HepG2 (cell line): ENCODE data around the gene M1AP. TPM values are rescaled to one million over a fixed set of nuclear protein-coding genes. Genes with fewer than 3 reads are reported as not detected.

Experiments
- ESRRA ChIP-seq: sonication (generic); formaldehyde crosslinking; IDR thresholded peaks from 2 replicates; pipeline ENCODE4 v1.5.1; 2020; ENCODE audit warnings: mild to moderate bottlenecking, low read depth, missing genetic modification reagents
- ETV6 ChIP-seq: sonication (generic); formaldehyde crosslinking; conservative IDR thresholded peaks from 2 replicates; pipeline ENCODE4 v1.4.0; 2020; ENCODE audit warnings: missing genetic modification reagents
- HES4 ChIP-seq: sonication (generic); formaldehyde crosslinking; IDR thresholded peaks from 2 replicates; pipeline ENCODE4 v1.9.0; 2021; ENCODE audit warnings: mild to moderate bottlenecking, missing genetic modification reagents, borderline replicate concordance
- IKZF5 ChIP-seq: IDR thresholded peaks from 2 replicates; pipeline ENCODE4 v1.6.1; 2018; ENCODE audit warnings: missing genetic modification reagents, mild to moderate bottlenecking, missing compliant biosample characterization
- NFYB ChIP-seq: sonication (generic); formaldehyde crosslinking; IDR thresholded peaks from 2 replicates; pipeline ENCODE4 v1.4.0; 2020; ENCODE audit warnings: missing genetic modification reagents
- PCBP1 ChIP-seq: fragments of 200-400 bp; formaldehyde crosslinking; IDR thresholded peaks from 2 replicates; pipeline ENCODE4 v1.6.1; 2017; ENCODE audit warnings: mild to moderate bottlenecking, low read depth, low read length, borderline replicate concordance
- RBFOX2 ChIP-seq: fragments of 200-400 bp; formaldehyde crosslinking; IDR thresholded peaks from 2 replicates; pipeline ENCODE4 v1.6.1; 2017; ENCODE audit warnings: low read depth, mild to moderate bottlenecking, low read length
- SAP130 ChIP-seq: IDR thresholded peaks from 2 replicates; pipeline ENCODE4 v1.6.1; 2016; ENCODE audit warnings: low read depth
- THAP11 ChIP-seq: IDR thresholded peaks from 2 replicates; pipeline ENCODE4 v1.6.1; 2016; ENCODE audit warnings: missing biosample characterization, missing genetic modification reagents
- UBTF ChIP-seq: sonication (generic); formaldehyde crosslinking; IDR thresholded peaks from 2 replicates; pipeline ENCODE4 v1.4.0; 2020; ENCODE audit warnings: mild to moderate bottlenecking, missing genetic modification reagents
- ZBTB14 ChIP-seq: sonication (generic); formaldehyde crosslinking; IDR thresholded peaks from 2 replicates; pipeline ENCODE4 v1.4.0; 2020; ENCODE audit warnings: missing genetic modification reagents
- ZFP1 ChIP-seq: IDR thresholded peaks from 2 replicates; pipeline ENCODE4 v1.6.1; 2016
- ZIK1 ChIP-seq: sonication (generic); formaldehyde crosslinking; IDR thresholded peaks from 2 replicates; pipeline ENCODE4 v1.5.0; 2020; ENCODE audit warnings: mild to moderate bottlenecking, low read depth, missing genetic modification reagents, borderline replicate concordance
- ZNF296 ChIP-seq: sonication (generic); formaldehyde crosslinking; conservative IDR thresholded peaks from 2 replicates; pipeline ENCODE4 v1.5.0; 2020; ENCODE audit warnings: mild to moderate bottlenecking, missing genetic modification reagents
- ZNF605 ChIP-seq: sonication (generic); formaldehyde crosslinking; IDR thresholded peaks from 2 replicates; pipeline ENCODE4 v1.8.0; 2022; ENCODE audit warnings: mild to moderate bottlenecking, missing genetic modification reagents
- ZNF709 ChIP-seq: sonication (generic); formaldehyde crosslinking; IDR thresholded peaks from 2 replicates; pipeline ENCODE4 v1.5.0; 2020; ENCODE audit warnings: mild to moderate bottlenecking, missing genetic modification reagents
- ZSCAN21 ChIP-seq: sonication (generic); formaldehyde crosslinking; IDR thresholded peaks from 2 replicates; pipeline ENCODE4 v1.8.0; 2022; ENCODE audit warnings: mild to moderate bottlenecking, missing genetic modification reagents, moderate library complexity, borderline replicate concordance
- polyA plus RNA-seq, 8 experiments: library from polyadenylated mRNA; depleted of rRNA in 3 of 8; stranded (reverse) in 7 of 8; unstranded in 1 of 8; fragments of >200 nt; fragmentation: Illumina TruSeq in 4 of 8; extraction: Trizol in 4 of 8; gene quantifications; 2 replicates each; pipeline versions ENCODE4 v1.2.1 to v1.2.3, GENCODE V29; 2011 to 2016; ENCODE audit warnings: low read depth in 4 of 8, missing spikeins in 1 of 8, mixed read lengths in 1 of 8; ENCODE audit not compliant: insufficient read depth in 1 of 8
- total RNA-seq, 5 experiments: library from RNA; depleted of rRNA; stranded (reverse); fragments of >200 nt; fragmentation: Illumina TruSeq; extraction: Trizol; gene quantifications; 2 replicates each; pipeline ENCODE4 v1.2.3, GENCODE V29; 2016; ENCODE audit warnings: low read depth in 1 of 5
- TF ChIP-seq, protein P1 (sequence below): sonication (generic); formaldehyde crosslinking; IDR thresholded peaks from 2 replicates; pipeline ENCODE4 v1.4.0; 2020; ENCODE audit warnings: missing genetic modification reagents
- TF ChIP-seq, protein P2 (sequence below): sonication (generic); formaldehyde crosslinking; IDR thresholded peaks from 2 replicates; pipeline ENCODE4 v1.5.0; 2020; ENCODE audit warnings: mild to moderate bottlenecking, missing genetic modification reagents

M1AP gene
- total and polyA plus RNA-seq, 2 of the 13 experiments (the other 11 are each of a cell fraction or from before 2014, with no cell fraction given): not detected

GRCh38 chr2:74548900-74549826 lies 99.0 kb downstream of the M1AP start (continued):
- TF ChIP-seq IKZF5 (CRISPR knock-in tag) (no peak), NFYB (CRISPR knock-in tag) (0 out of 2 replicates have a peak, but pooled peaks have one; percentile 10), ZBTB14 (CRISPR knock-in tag) (peak; percentile 81), RBFOX2 (peak; percentile 71), THAP11 (peak; percentile 33; the same call in 1 of the 2 replicates), ZNF709 (CRISPR knock-in tag) (no peak), ZNF296 (CRISPR knock-in tag) (0 out of 2 replicates have a peak, but pooled peaks have one; percentile 30), HES4 (CRISPR knock-in tag) (no peak), ZFP1 (CRISPR knock-in tag) (no peak), ETV6 (CRISPR knock-in tag) (0 out of 2 replicates have a peak, but pooled peaks have one; percentile 20), UBTF (CRISPR knock-in tag) (peak; percentile 70; the same call in 1 of the 2 replicates), ESRRA (0 out of 2 replicates have a peak, but pooled peaks have one; percentile 18), ZNF605 (0 out of 2 replicates have a peak, but pooled peaks have one; percentile 31), ZIK1 (CRISPR knock-in tag) (peak; percentile 74; the same call in 1 of the 2 replicates), PCBP1 (0 out of 2 replicates have a peak, but pooled peaks have one; percentile 36), ZSCAN21 (CRISPR knock-in tag) (peak; percentile 61; the same call in 1 of the 2 replicates), SAP130 (CRISPR knock-in tag) (peak; percentile 68; the same call in 1 of the 2 replicates)
- TF ChIP-seq, protein P1, sequence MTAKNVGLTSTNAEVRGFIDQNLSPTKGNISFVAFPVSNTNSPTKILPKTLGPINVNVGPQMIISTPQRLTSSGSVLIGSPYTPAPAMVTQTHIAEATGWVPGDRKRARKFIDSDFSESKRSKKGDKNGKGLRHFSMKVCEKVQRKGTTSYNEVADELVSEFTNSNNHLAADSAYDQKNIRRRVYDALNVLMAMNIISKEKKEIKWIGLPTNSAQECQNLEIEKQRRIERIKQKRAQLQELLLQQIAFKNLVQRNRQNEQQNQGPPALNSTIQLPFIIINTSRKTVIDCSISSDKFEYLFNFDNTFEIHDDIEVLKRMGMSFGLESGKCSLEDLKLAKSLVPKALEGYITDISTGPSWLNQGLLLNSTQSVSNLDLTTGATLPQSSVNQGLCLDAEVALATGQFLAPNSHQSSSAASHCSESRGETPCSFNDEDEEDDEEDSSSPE (CRISPR knock-in tag): peak; percentile 70
- TF ChIP-seq, protein P2, sequence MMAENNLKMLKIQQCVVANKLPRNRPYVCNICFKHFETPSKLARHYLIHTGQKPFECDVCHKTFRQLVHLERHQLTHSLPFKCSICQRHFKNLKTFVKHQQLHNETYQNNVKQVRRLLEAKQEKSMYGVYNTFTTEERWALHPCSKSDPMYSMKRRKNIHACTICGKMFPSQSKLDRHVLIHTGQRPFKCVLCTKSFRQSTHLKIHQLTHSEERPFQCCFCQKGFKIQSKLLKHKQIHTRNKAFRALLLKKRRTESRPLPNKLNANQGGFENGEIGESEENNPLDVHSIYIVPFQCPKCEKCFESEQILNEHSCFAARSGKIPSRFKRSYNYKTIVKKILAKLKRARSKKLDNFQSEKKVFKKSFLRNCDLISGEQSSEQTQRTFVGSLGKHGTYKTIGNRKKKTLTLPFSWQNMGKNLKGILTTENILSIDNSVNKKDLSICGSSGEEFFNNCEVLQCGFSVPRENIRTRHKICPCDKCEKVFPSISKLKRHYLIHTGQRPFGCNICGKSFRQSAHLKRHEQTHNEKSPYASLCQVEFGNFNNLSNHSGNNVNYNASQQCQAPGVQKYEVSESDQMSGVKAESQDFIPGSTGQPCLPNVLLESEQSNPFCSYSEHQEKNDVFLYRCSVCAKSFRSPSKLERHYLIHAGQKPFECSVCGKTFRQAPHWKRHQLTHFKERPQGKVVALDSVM (CRISPR knock-in tag): 0 out of 2 replicates have a peak, but pooled peaks have one; percentile 43
